Measurements from ENCODE around the gene PCDH10.

The PCDH10 gene

DNA sequence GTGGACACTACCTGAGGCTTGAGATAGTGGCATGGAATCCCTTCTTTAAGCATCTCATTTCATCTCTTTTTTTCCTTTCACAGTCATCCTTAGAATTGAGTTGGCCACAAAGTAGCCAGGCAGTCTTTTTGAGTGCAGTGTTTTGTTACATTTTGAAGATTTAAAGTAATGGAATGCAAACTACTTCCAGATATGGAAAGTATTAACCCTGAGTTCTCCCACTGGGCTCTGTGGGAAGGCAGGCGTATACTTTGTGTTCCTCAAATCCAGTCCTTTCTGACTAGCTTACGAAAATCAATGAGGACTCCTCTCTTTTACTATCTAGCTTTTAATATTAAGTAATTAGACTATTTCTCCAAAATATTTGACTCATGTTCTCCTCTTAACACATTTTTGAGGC is 29.9 kb downstream of the PCDH10 start:
- TF ChIP-seq, protein P1, sequence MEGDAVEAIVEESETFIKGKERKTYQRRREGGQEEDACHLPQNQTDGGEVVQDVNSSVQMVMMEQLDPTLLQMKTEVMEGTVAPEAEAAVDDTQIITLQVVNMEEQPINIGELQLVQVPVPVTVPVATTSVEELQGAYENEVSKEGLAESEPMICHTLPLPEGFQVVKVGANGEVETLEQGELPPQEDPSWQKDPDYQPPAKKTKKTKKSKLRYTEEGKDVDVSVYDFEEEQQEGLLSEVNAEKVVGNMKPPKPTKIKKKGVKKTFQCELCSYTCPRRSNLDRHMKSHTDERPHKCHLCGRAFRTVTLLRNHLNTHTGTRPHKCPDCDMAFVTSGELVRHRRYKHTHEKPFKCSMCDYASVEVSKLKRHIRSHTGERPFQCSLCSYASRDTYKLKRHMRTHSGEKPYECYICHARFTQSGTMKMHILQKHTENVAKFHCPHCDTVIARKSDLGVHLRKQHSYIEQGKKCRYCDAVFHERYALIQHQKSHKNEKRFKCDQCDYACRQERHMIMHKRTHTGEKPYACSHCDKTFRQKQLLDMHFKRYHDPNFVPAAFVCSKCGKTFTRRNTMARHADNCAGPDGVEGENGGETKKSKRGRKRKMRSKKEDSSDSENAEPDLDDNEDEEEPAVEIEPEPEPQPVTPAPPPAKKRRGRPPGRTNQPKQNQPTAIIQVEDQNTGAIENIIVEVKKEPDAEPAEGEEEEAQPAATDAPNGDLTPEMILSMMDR (IDR thresholded peaks at IDR 0.05; ENCODE audit: control insufficient read depth, extremely low read depth, insufficient read depth): no peak
- no peak overlapping the region for H3K4me3 ChIP-seq (ENCODE audit: low read depth, low read length)
- no peak for DNase-seq (ENCODE audit: low read depth)

DNA sequence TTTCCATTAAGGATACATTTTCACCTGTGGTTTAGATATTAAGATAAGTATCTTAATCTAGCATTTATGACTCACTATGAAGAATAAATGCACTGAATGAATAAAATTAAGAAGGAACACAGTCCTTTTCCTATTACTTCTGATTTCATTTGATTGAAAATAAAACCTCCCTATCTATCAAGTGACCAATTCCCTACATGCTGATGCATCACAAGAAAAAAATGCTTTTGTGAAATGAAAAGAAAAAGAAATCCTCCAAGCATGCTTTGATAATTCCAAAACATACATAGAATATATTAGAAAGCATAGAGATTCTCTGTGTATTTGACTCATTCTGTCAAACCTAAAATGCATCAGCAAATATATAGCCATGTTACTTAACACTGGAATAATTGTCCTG is 37.1 kb downstream of the PCDH10 start:
- DNase-seq (ENCODE audit: low read depth): no peak
- no peak overlapping the region for H3K4me3 ChIP-seq (ENCODE audit: low read depth, low read length)
- TF ChIP-seq, protein P1 (IDR thresholded peaks at IDR 0.05; ENCODE audit: control insufficient read depth, extremely low read depth, insufficient read depth): no peak

DNA sequence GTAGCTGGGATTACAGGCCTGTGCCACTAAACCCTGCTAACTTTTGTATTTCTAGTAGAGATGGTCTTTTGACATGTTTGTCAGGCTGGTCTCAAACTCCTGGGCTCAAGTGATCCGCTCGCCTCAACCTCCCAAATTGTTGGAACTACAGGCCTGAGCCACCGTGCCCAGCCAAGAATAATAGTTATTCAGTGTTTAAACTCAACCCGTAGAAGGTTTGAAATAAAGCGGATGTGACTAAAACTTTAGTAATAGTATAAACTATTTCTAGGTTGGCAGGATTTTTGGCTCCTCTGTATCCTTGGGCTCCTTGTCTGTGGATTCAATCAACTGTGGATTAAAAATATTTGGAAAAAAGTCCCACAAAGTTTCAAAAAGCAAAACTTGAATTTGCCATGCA is 37.8 kb downstream of the PCDH10 start:
- TF ChIP-seq, protein P1 (IDR thresholded peaks at IDR 0.05; ENCODE audit: control insufficient read depth, extremely low read depth, insufficient read depth): no peak
- no peak overlapping the region for H3K4me3 ChIP-seq (ENCODE audit: low read depth, low read length)
- DNase-seq (ENCODE audit: low read depth): no peak

DNA sequence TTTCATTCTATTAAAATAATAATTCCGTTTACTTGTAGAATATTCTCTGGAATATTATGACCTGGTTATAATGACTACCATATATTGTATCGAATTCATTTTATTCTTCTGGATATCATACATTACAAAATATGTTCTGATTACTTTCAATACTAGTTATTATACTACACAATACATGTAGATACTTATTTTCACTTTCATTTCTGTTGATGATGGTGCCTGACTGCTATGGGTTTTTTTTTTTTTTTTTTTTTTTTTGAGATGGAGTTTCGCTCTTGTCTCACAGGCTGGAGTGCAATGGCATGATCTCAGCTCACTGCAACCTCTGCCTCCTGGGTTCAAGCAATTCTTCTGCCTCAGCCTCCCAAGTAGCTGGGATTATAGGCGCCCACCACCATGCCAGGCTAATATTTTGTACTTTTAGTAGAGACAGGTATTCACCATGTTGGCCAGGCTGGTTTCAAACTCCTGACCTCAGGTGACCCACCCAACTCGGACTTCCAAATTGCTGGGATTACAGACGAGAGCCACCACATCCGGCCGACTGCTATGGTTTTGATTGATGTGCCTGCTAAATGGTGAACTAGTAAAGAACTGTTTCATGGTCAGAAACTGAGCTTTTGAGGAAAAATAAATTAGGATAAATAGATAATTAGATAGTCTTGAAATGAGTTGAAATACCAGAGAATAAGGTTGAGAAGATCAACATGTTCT is 39.5 kb downstream of the PCDH10 start:
- TF ChIP-seq, protein P1 (IDR thresholded peaks at IDR 0.05; ENCODE audit: control insufficient read depth, extremely low read depth, insufficient read depth): no peak
- DNase-seq (ENCODE audit: low read depth): no peak
- H3K4me3 ChIP-seq (ENCODE audit: low read depth, low read length): no peak overlapping the region

DNA sequence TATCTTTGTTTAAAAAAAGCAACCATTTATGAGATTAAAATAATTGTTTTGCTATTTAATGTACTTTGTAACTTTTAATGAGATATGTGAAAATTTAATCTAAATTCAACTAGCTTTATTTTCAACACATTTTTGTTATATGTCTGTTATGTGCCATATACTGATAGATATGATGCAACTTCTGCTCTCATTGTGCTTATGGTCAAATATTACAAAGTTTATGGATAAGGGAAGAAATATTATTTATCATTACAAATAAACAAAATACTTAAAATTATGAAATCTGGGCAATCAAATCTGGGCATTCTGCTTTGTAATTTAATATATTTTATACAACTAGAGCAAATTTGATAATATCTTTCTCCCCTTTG is 40.0 kb downstream of the PCDH10 start:
- no peak for DNase-seq (ENCODE audit: low read depth)
- TF ChIP-seq, protein P1 (IDR thresholded peaks at IDR 0.05; ENCODE audit: control insufficient read depth, extremely low read depth, insufficient read depth): no peak
- H3K4me3 ChIP-seq (ENCODE audit: low read depth, low read length): no peak overlapping the region

DNA sequence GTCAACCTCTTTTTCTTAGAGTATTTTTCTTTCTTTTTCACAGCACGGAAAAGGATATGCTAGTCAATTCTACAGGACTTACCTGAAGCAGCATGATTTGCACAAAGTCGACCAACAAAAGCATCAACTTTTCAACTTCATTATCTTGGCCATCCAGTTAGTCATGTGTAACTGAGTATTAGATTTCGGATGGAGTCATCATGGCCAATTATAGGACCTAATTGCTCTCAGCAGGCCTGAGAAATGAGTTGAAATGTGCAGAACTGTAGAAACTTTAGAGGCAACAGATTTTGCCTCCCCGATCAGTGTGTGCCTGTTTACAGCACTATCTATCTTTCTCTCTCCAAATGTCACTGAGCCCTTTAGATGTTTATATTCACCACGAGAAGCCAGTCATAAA is 41.0 kb downstream of the PCDH10 start:
- DNase-seq (ENCODE audit: low read depth): no peak
- TF ChIP-seq, protein P1 (IDR thresholded peaks at IDR 0.05; ENCODE audit: control insufficient read depth, extremely low read depth, insufficient read depth): no peak
- H3K4me3 ChIP-seq (ENCODE audit: low read depth, low read length): no peak overlapping the region

DNA sequence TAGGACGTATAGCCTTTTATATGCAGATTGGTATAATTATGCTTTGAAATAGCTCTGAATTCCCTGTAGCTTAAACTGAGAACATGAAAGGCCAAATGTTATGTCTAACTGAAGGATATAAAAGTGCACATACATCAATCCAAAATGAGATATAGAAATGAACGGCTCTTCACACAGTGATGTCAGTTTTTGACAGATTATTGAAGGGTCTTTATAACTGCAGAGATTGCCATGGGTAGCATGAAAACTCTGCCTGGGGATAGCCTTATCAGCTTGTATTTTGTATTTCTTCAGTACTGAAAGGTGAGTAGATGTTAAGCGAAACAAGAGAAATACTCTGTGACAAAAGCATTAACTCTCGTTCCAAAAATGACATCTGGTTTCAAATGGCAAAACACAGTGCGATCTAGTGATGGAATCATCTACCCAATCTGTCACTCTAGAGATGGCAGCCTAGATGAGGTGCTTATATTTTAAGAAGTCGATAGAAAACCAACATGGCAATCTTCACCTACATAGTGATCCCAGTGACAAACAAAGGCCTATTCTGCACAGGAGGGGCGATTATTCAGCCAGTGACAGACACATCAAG is 59.7 kb downstream of the PCDH10 start:
- TF ChIP-seq, protein P1 (IDR thresholded peaks at IDR 0.05; ENCODE audit: control insufficient read depth, extremely low read depth, insufficient read depth): no peak
- DNase-seq (ENCODE audit: low read depth): no peak
- H3K4me3 ChIP-seq (ENCODE audit: low read depth, low read length): no peak overlapping the region

Data from LNCaP clone FGC (cell line).